ENCODE results near the gene COMMD7. TPM values are rescaled to one million over a fixed set of nuclear protein-coding genes. Genes with fewer than 3 reads are reported as not detected.

COMMD7 gene
- polyA plus RNA-seq, 1 donor from 2014 or later = 35.6 TPM

- TF ChIP-seq RAD21 (conservative IDR thresholded peaks at IDR 0.05) = peak; percentile 89
- TF ChIP-seq SMC3 (conservative IDR thresholded peaks at IDR 0.05; ENCODE audit: poor library complexity) = peak; percentile 92
- TF ChIP-seq MXI1 (conservative IDR thresholded peaks at IDR 0.05; ENCODE audit: poor library complexity, severe bottlenecking) = no peak
- TF ChIP-seq, protein P1, sequence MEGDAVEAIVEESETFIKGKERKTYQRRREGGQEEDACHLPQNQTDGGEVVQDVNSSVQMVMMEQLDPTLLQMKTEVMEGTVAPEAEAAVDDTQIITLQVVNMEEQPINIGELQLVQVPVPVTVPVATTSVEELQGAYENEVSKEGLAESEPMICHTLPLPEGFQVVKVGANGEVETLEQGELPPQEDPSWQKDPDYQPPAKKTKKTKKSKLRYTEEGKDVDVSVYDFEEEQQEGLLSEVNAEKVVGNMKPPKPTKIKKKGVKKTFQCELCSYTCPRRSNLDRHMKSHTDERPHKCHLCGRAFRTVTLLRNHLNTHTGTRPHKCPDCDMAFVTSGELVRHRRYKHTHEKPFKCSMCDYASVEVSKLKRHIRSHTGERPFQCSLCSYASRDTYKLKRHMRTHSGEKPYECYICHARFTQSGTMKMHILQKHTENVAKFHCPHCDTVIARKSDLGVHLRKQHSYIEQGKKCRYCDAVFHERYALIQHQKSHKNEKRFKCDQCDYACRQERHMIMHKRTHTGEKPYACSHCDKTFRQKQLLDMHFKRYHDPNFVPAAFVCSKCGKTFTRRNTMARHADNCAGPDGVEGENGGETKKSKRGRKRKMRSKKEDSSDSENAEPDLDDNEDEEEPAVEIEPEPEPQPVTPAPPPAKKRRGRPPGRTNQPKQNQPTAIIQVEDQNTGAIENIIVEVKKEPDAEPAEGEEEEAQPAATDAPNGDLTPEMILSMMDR (IDR thresholded peaks at IDR 0.05; ENCODE audit: poor library complexity, severe bottlenecking) = peak; percentile 95
- Histone ChIP-seq H3K4me2 (ENCODE audit: low read length) (no peak overlapping the region), H4K20me1 (ENCODE audit: insufficient read depth) (no peaks in the 10 kb centered on the region), H3K36me3 (ENCODE audit: insufficient read depth, low read length) (no peaks in the 10 kb centered on the region), H3K27me3 (ENCODE audit: insufficient read depth, low read depth, low read length) (no peaks in the 10 kb centered on the region), H2AFZ (ENCODE audit: low read depth, low read length) (no peak overlapping the region), H3K9me3 (ENCODE audit: low read length) (no peaks in the 10 kb centered on the region), H3K4me3 (ENCODE audit: low read length) (no peak overlapping the region), H3K9ac (ENCODE audit: low read length) (no peak overlapping the region), H3K9me2 (ENCODE audit: insufficient read depth, low read length) (no peaks in the 10 kb centered on the region), H3K27ac (ENCODE audit: low read length) (no peak overlapping the region), H3K79me2 (replicated peaks; ENCODE audit: insufficient read depth, low read length) (no peaks in the 10 kb centered on the region), H3F3A (ENCODE audit: insufficient read depth, low read length, poor library complexity, severe bottlenecking) (no peaks in the 10 kb centered on the region)
These were observed 46.9 kb upstream of the COMMD7 start for GRCh38 chr20:32789896-32790750.

- H3F3A ChIP-seq (ENCODE audit: insufficient read depth, low read length, poor library complexity, severe bottlenecking) = no peaks in the 10 kb centered on the region
- TF ChIP-seq MXI1 (conservative IDR thresholded peaks at IDR 0.05; ENCODE audit: poor library complexity, severe bottlenecking) = no peak
- no peak for TF ChIP-seq EP300 (conservative IDR thresholded peaks at IDR 0.05; ENCODE audit: poor library complexity, severe bottlenecking)
- TF ChIP-seq, protein P1 (IDR thresholded peaks at IDR 0.05; ENCODE audit: poor library complexity, severe bottlenecking) = no peak
- TF ChIP-seq RAD21 (conservative IDR thresholded peaks at IDR 0.05) = no peak
- no peak for TF ChIP-seq SMC3 (conservative IDR thresholded peaks at IDR 0.05; ENCODE audit: poor library complexity)
- TF ChIP-seq POLR2AphosphoS5 (IDR thresholded peaks at IDR 0.05) = no peak
- TF ChIP-seq EZH2 (IDR thresholded peaks at IDR 0.05; ENCODE audit: borderline replicate concordance, insufficient read depth, low read length, poor library complexity, severe bottlenecking) = no peak
- TF ChIP-seq TAF1 (IDR thresholded peaks at IDR 0.05; ENCODE audit: low read depth) = no peak
- TF ChIP-seq, protein P2, sequence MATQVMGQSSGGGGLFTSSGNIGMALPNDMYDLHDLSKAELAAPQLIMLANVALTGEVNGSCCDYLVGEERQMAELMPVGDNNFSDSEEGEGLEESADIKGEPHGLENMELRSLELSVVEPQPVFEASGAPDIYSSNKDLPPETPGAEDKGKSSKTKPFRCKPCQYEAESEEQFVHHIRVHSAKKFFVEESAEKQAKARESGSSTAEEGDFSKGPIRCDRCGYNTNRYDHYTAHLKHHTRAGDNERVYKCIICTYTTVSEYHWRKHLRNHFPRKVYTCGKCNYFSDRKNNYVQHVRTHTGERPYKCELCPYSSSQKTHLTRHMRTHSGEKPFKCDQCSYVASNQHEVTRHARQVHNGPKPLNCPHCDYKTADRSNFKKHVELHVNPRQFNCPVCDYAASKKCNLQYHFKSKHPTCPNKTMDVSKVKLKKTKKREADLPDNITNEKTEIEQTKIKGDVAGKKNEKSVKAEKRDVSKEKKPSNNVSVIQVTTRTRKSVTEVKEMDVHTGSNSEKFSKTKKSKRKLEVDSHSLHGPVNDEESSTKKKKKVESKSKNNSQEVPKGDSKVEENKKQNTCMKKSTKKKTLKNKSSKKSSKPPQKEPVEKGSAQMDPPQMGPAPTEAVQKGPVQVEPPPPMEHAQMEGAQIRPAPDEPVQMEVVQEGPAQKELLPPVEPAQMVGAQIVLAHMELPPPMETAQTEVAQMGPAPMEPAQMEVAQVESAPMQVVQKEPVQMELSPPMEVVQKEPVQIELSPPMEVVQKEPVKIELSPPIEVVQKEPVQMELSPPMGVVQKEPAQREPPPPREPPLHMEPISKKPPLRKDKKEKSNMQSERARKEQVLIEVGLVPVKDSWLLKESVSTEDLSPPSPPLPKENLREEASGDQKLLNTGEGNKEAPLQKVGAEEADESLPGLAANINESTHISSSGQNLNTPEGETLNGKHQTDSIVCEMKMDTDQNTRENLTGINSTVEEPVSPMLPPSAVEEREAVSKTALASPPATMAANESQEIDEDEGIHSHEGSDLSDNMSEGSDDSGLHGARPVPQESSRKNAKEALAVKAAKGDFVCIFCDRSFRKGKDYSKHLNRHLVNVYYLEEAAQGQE (IDR thresholded peaks at IDR 0.05; ENCODE audit: borderline replicate concordance) = no peak
These were observed 43.9 kb upstream of the COMMD7 start for GRCh38 chr20:32787168-32787567.

More at GRCh38 chr20:32787168-32787567, 43.9 kb upstream of the COMMD7 start:
- Histone ChIP-seq H2AFZ (ENCODE audit: low read depth, low read length) (no peak overlapping the region), H3K9ac (ENCODE audit: low read length) (no peak overlapping the region), H4K20me1 (ENCODE audit: insufficient read depth) (no peaks in the 10 kb centered on the region), H3K27ac (ENCODE audit: low read length) (no peak overlapping the region), H3K4me3 (ENCODE audit: low read length) (no peak overlapping the region), H3K27me3 (ENCODE audit: insufficient read depth, low read depth, low read length) (no peaks in the 10 kb centered on the region), H3K79me2 (replicated peaks; ENCODE audit: insufficient read depth, low read length) (peaks cover 2% of the 10 kb centered on the region), H3K4me2 (ENCODE audit: low read length) (no peak overlapping the region), H3K36me3 (ENCODE audit: insufficient read depth, low read length) (no peaks in the 10 kb centered on the region), H3K9me2 (ENCODE audit: insufficient read depth, low read length) (no peaks in the 10 kb centered on the region), H3K9me3 (ENCODE audit: low read length) (no peaks in the 10 kb centered on the region)

All from neural cell (in vitro differentiated cells).